Motor neuron (in vitro differentiated cells): Measurements from ENCODE around the gene NPPC. TPM values are rescaled to one million over a fixed set of nuclear protein-coding genes. Genes with fewer than 3 reads are reported as not detected.

Source experiments
- total RNA-seq, 8 experiments: library from RNA; unstranded; fragments of 300-600 nt; gene quantifications; 2 replicates each; pipeline versions ENCODE4 v1.2.3 to v1.2.4, GENCODE V29; 2022

NPPC gene
- total RNA-seq, 8 experiments from 2014 or later, result 0.61 to 9.6 (median 3.9) TPM; not detected in 1

Other genes starting within 250 kb of the NPPC start
- 1,000 to 10,000 TPM in 6 of 8 experiments, 100 to 1,000 TPM in 2; 664 to 2,104 (median 1,514) TPM for gene PTMA, start 217.9 kb downstream of the NPPC start, total RNA-seq
- 10 to 100 TPM; 24.3 to 53.1 (median 34.8) TPM for gene PDE6D, start 145.1 kb downstream of the NPPC start, total RNA-seq
- gene COPS7B, start 140.0 kb downstream of the NPPC start, total RNA-seq, result 10 to 100 TPM; 15.8 to 39.5 (median 28.0) TPM
- gene DIS3L2, start 35.3 kb upstream of the NPPC start, total RNA-seq, result 10 to 100 TPM; 10.6 to 33.1 (median 21.8) TPM